SH-SY5Y (cell line): ENCODE measurements around the gene SLC22A1.

ENCODE experiments used
- GATA2 ChIP-seq: IDR thresholded peaks from 2 replicates; pipeline ENCODE4 v1.6.1; 2011; ENCODE audit warnings: mild to moderate bottlenecking, low read depth, low read length
- GATA3 ChIP-seq: IDR thresholded peaks from 2 replicates; pipeline ENCODE4 v1.6.1; 2011; ENCODE audit warnings: low read depth, mild to moderate bottlenecking, low read length, moderate library complexity

DNA sequence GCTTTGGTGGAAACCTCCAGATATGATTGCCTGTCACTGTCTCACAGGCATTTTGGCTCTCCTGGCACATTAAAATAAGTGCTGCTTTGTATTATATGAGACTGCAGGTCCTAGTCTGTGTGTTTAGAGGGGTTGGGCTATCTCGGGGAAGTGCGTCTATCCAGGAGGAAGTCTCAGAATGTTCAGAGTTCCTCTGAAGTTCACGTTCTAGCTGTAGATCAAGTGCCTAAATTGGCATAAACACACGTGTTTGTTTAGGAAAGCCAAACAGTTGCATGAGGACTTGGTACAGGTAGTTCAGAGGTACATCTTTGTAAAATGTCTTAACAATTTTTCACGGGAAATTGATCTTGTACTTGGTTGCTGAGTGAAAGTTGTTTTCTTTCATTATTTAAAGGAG lies 36.4 kb upstream of the SLC22A1 start:
- TF ChIP-seq GATA3 = no peak
- no peak for TF ChIP-seq GATA2
